PC-3 (cell line): Measurements from ENCODE around the gene ETV2. TPM values are rescaled to one million over a fixed set of nuclear protein-coding genes. Genes with fewer than 3 reads are reported as not detected.
"Not testable (repeated sequence)": the region's sequence is repeated elsewhere in the genome, so short reads cannot be mapped to it uniquely, and the experiment has no call there.

Experiments
- ATAC-seq: fragments of 200-7000 bp; cut with Tn5 transposase; 2 replicates; pipeline ENCODE4 v1.9.1; 2020; ENCODE audit warnings: mild to moderate bottlenecking, moderate library complexity
- BruUV-seq: library from RNA; stranded (reverse); fragments of 400-500 nt; replicated peaks from 2 replicates; lab custom pipeline; 2021; lab: Mats Ljungman, UMichigan
- CTCF ChIA-PET: fragments of 300-600 bp; sonication (Branson Sonifier 250); formaldehyde crosslinking; loops from one replicate; lab custom pipeline; 2022; ENCODE audit warnings: antibody characterized with exemption; lab: Charles Lee
- POLR2A ChIA-PET: fragments of 300-600 bp; sonication (Branson Sonifier 250); formaldehyde crosslinking; loops from one replicate; lab custom pipeline; 2022; ENCODE audit warnings: antibody characterized with exemption; ENCODE audit not compliant: unreplicated experiment; lab: Charles Lee
- DNase-seq: peaks from one replicate; pipeline ENCODE4 v3.0.0-alpha.2; 2015
- H2AFZ ChIP-seq: fragments of 300-600 bp; sonication (generic); 2 replicates; pipeline ENCODE4 v1.6.0; 2016; ENCODE audit warnings: antibody characterized with exemption, low read length
- H3F3A ChIP-seq: fragments of 300-600 bp; sonication (generic); one replicate; pipeline ENCODE4 v1.6.0; 2017; ENCODE audit warnings: antibody characterized with exemption, low read length, control low read depth, mild to moderate bottlenecking; ENCODE audit not compliant: unreplicated experiment
- H3K27ac ChIP-seq: fragments of 300-600 bp; sonication (generic); 2 replicates; pipeline ENCODE4 v1.5.1; 2016; ENCODE audit warnings: mild to moderate bottlenecking, low read length
- H3K27me3 ChIP-seq: fragments of 300-600 bp; sonication (generic); 2 replicates; pipeline ENCODE4 v1.6.1; 2016; ENCODE audit warnings: low read length, mixed read lengths
- H3K36me3 ChIP-seq: fragments of 300-600 bp; sonication (generic); 2 replicates; pipeline ENCODE4 v1.6.1; 2016; ENCODE audit warnings: low read depth, mixed run types, low read length, mixed read lengths
- H3K4me1 ChIP-seq: fragments of 300-600 bp; sonication (generic); 2 replicates; pipeline ENCODE4 v1.5.1; 2016; ENCODE audit warnings: low read length; ENCODE audit not compliant: insufficient read depth
- H3K4me2 ChIP-seq: fragments of 300-600 bp; sonication (generic); 2 replicates; pipeline ENCODE4 v1.6.0; 2016; ENCODE audit warnings: low read length
- H3K4me3 ChIP-seq: fragments of 300-600 bp; sonication (generic); 2 replicates; pipeline ENCODE4 v1.5.1; 2016; ENCODE audit warnings: mild to moderate bottlenecking, low read length, mixed read lengths
- H3K79me2 ChIP-seq: fragments of 300-600 bp; sonication (generic); 2 replicates; pipeline ENCODE4 v1.6.1; 2017; ENCODE audit warnings: low read length, mixed read lengths
- H3K9ac ChIP-seq: fragments of 300-600 bp; sonication (generic); 2 replicates; pipeline ENCODE4 v1.6.0; 2016; ENCODE audit warnings: mild to moderate bottlenecking, low read length
- H3K9me2 ChIP-seq: fragments of 300-600 bp; sonication (generic); replicated peaks from 2 replicates; pipeline ENCODE4 v1.6.1; 2016; ENCODE audit warnings: mixed run types, low read length, mixed read lengths
- H3K9me3 ChIP-seq: fragments of 300-600 bp; sonication (generic); 2 replicates; pipeline ENCODE4 v1.6.1; 2016; ENCODE audit warnings: low read length, mixed read lengths
- H4K20me1 ChIP-seq: fragments of 300-600 bp; sonication (generic); 2 replicates; pipeline ENCODE4 v1.6.1; 2016; ENCODE audit warnings: low read length, mixed read lengths
- CTCF ChIP-seq: fragments of 300-600 bp; sonication (generic); conservative IDR thresholded peaks from 2 replicates; pipeline ENCODE4 v1.5.1; 2017; ENCODE audit warnings: antibody characterized with exemption, low read depth, mild to moderate bottlenecking, low read length
- EZH2 ChIP-seq: fragments of 300-600 bp; sonication (generic); IDR thresholded peaks from one replicate; pipeline ENCODE4 v1.6.1; 2017; ENCODE audit warnings: antibody characterized with exemption, mild to moderate bottlenecking, low read length; ENCODE audit not compliant: unreplicated experiment
- EZH2phosphoT487 ChIP-seq: fragments of 300-600 bp; sonication (generic); IDR thresholded peaks from 2 replicates; pipeline ENCODE4 v1.6.1; 2018; ENCODE audit warnings: mild to moderate bottlenecking, antibody characterized with exemption, low read length, borderline replicate concordance
- intact Hi-C: fragments of 100-400 bp; cut with micrococcal nuclease; formaldehyde crosslinking; loops from 2 replicates; pipeline ENCODE4 v1.9.0; 2023
- total RNA-seq: library from RNA; depleted of rRNA; stranded (reverse); fragments of >200 nt; gene quantifications from 2 replicates; pipeline ENCODE4 v1.2.3, GENCODE V29; 2014

Gene ETV2
- total RNA-seq, 1 experiment from 2014 or later = 0.36 TPM

- no peak for TF ChIP-seq EZH2phosphoT487
- TF ChIP-seq CTCF = no peak
- TF ChIP-seq EZH2 = no peak
- BruUV-seq = no TSS peak
Observed at GRCh38 chr19:35675589-35676140, 34.1 kb downstream of the ETV2 start.

GRCh38 chr19:35689836-35690235, 48.3 kb downstream of the ETV2 start:
- Histone ChIP-seq H3K4me2 (no peak overlapping the region), H2AFZ (no peak overlapping the region), H3K9me3 (no peaks in the 10 kb centered on the region), H3K4me1 (no peaks in the 10 kb centered on the region), H4K20me1 (no peaks in the 10 kb centered on the region), H3K4me3 (no peak overlapping the region), H3K9me2 (no peaks in the 10 kb centered on the region), H3K36me3 (no peaks in the 10 kb centered on the region; the same call in 1 of the 2 replicates), H3K9ac (no peak overlapping the region), H3F3A (no peaks in the 10 kb centered on the region), H3K27ac (no peak overlapping the region), H3K79me2 (no peaks in the 10 kb centered on the region), H3K27me3 (no peaks in the 10 kb centered on the region)
- intact Hi-C loops = loop anchor here (10.0 kb wide), 1 partner anchor 135 kb away; no protein-coding TSS in a partner anchor
- DNase-seq = no peak
- no TSS peak for BruUV-seq
- POLR2A ChIA-PET = no interaction called here
- ATAC-seq = no peak
- no peak for TF ChIP-seq EZH2
- no peak for TF ChIP-seq CTCF
- TF ChIP-seq EZH2phosphoT487 = no peak
- CTCF ChIA-PET = no interaction called here

More at GRCh38 chr19:35675589-35676140, 34.1 kb downstream of the ETV2 start:
- Histone ChIP-seq H3K9me3 (no peaks in the 10 kb centered on the region), H3K36me3 (no peaks in the 10 kb centered on the region), H3K9me2 (no peaks in the 10 kb centered on the region), H3K4me2 (no peak overlapping the region), H3F3A (no peaks in the 10 kb centered on the region), H3K27me3 (0 out of 2 replicates have a peak, but pooled peaks cover 3% of the 10 kb centered on the region), H3K9ac (no peak overlapping the region), H3K27ac (no peak overlapping the region), H3K4me1 (no peaks in the 10 kb centered on the region), H3K4me3 (no peak overlapping the region), H4K20me1 (no peaks in the 10 kb centered on the region), H3K79me2 (no peaks in the 10 kb centered on the region), H2AFZ (no peak overlapping the region)
- ChIA-PET CTCF (interaction anchor here (0.6 kb wide), 1 partner anchor 140 kb away, joined by 3 read pairs; no protein-coding TSS in a partner anchor), POLR2A (no interaction called here)
- no peak for DNase-seq
- intact Hi-C loops = no loop called here
- no peak for ATAC-seq

- H3K27ac ChIP-seq, H3K4me2 ChIP-seq, H3K9me2 ChIP-seq, H2AFZ ChIP-seq, POLR2A ChIA-PET, H3F3A ChIP-seq, H3K27me3 ChIP-seq, H3K9ac ChIP-seq, BruUV-seq, H4K20me1 ChIP-seq, H3K36me3 ChIP-seq, H3K79me2 ChIP-seq, H3K4me1 ChIP-seq, DNase-seq, H3K9me3 ChIP-seq, H3K4me3 ChIP-seq, ATAC-seq, CTCF ChIA-PET: not testable (repeated sequence)
- intact Hi-C loops = loop anchor here (10.0 kb wide), 1 partner anchor 134 kb away; no protein-coding TSS in a partner anchor
Observed at GRCh38 chr19:35691106-35691505, 49.6 kb downstream of the ETV2 start.
